HepG2 (cell line): ENCODE results near the gene MRPS14. TPM values are rescaled to one million over a fixed set of nuclear protein-coding genes. Genes with fewer than 3 reads are reported as not detected.

Experiments used
- ATAC-seq: fragments of 200-7000 bp; cut with Tn5 transposase; 3 replicates; pipeline ENCODE4 v1.9.1; 2020; ENCODE audit warnings: mild to moderate bottlenecking, moderate library complexity
- BruUV-seq: library from RNA; stranded (reverse); fragments of 400-500 nt; replicated peaks from 2 replicates; lab custom pipeline; 2021; lab: Mats Ljungman, UMichigan
- CTCF ChIA-PET: fragments of 300-600 bp; formaldehyde crosslinking; extraction: SDS; loops from one replicate; lab custom pipeline; 2021; ENCODE audit warnings: low total read pairs, inconsistent platforms, low intra/inter-chr PET ratio; lab: Yijun Ruan, JAX
- POLR2A ChIA-PET: fragments of 350-600 bp; sonication (Branson Sonifier 250); formaldehyde crosslinking; loops from one replicate; lab custom pipeline; 2020; ENCODE audit warnings: antibody characterized with exemption, inconsistent platforms; lab: Yijun Ruan, JAX
- DNase-seq: peaks from one replicate; pipeline ENCODE4 v3.0.0-alpha.2; 2015; ENCODE audit warnings: low spot score
- FAIRE-seq: peaks from 3 replicates; lab custom pipeline; 2011; peaks lifted over from hg19 to GRCh38; lab: Jason Lieb, UNC
- H2AFZ ChIP-seq: one replicate; pipeline ENCODE4 v1.6.1; 2011; ENCODE audit warnings: low read length, inconsistent platforms
- H3K27ac ChIP-seq: fragments of 300-600 bp; 3 replicates; pipeline ENCODE4 v1.8.0; 2011; ENCODE audit warnings: mixed run types, mild to moderate bottlenecking, mixed read lengths, low read length, inconsistent platforms; ENCODE audit not compliant: insufficient read depth; ENCODE audit errors: extremely low read length
- H3K27me3 ChIP-seq, 2 experiments: fragments of 200-600 bp in 1 of 2; 2 replicates in 1 of 2; 3 replicates in 1 of 2; pipeline versions ENCODE4 v1.6.0 to v1.8.0; 2011; ENCODE audit warnings: low read length in 2 of 2, mild to moderate bottlenecking in 2 of 2, moderate library complexity in 2 of 2, inconsistent platforms in 1 of 2; ENCODE audit not compliant: insufficient read depth in 2 of 2, control insufficient read depth in 1 of 2
- H3K36me3 ChIP-seq, 2 experiments: fragments of 200-600 bp in 1 of 2; replicated peaks in 1 of 2; 2 replicates in 1 of 2; 3 replicates in 1 of 2; pipeline versions ENCODE4 v1.5.1 to v1.8.0; 2011; ENCODE audit warnings: low read length in 2 of 2, inconsistent platforms in 1 of 2; ENCODE audit not compliant: insufficient read depth in 2 of 2, control insufficient read depth in 1 of 2
- H3K4me1 ChIP-seq: 2 replicates; pipeline ENCODE4 v1.5.1; 2012; ENCODE audit warnings: low read length, inconsistent platforms; ENCODE audit not compliant: insufficient read depth
- H3K4me2 ChIP-seq: 2 replicates; pipeline ENCODE4 v1.6.0; 2011; ENCODE audit warnings: low read depth, low read length, inconsistent platforms
- H3K4me3 ChIP-seq, 3 experiments: fragments of 200-600 bp in 1 of 3; sonication (generic), shearing (Covaris generic) in 1 of 3; replicated peaks in 1 of 3; 2 replicates each; pipeline ENCODE4 v1.5.1; 2011 to 2016; ENCODE audit warnings: low read length in 3 of 3, inconsistent platforms in 2 of 3, low read depth in 2 of 3, mild to moderate bottlenecking in 2 of 3, control low read depth in 1 of 3, mixed read lengths in 1 of 3; ENCODE audit not compliant: insufficient read depth in 1 of 3
- H3K79me2 ChIP-seq: one replicate; pipeline ENCODE4 v1.6.1; 2011; ENCODE audit warnings: low read length, inconsistent platforms; ENCODE audit not compliant: insufficient read depth
- H3K9ac ChIP-seq: 2 replicates; pipeline ENCODE4 v1.6.0; 2011; ENCODE audit warnings: mild to moderate bottlenecking, low read depth, low read length, inconsistent platforms; ENCODE audit not compliant: insufficient read depth
- H3K9me3 ChIP-seq: 2 replicates; pipeline ENCODE4 v1.5.1; 2012; ENCODE audit warnings: mild to moderate bottlenecking, low read length
- H4K20me1 ChIP-seq: 2 replicates; pipeline ENCODE4 v1.6.0; 2011; ENCODE audit warnings: inconsistent platforms, mild to moderate bottlenecking, low read length, moderate library complexity; ENCODE audit not compliant: insufficient read depth
- ATF7 ChIP-seq, 2 experiments: fragments of 450-650 bp in 1 of 2; sonication (generic) in 1 of 2; formaldehyde crosslinking in 1 of 2; IDR thresholded peaks; 2 replicates each; pipeline versions ENCODE4 v1.4.0 to v1.6.1; 2016 to 2020; ENCODE audit warnings: antibody characterized with exemption in 1 of 2, mild to moderate bottlenecking in 1 of 2, missing genetic modification reagents in 1 of 2
- CREB1 ChIP-seq, 2 experiments: fragments of 450-650 bp in 1 of 2; IDR thresholded peaks; 2 replicates each; pipeline ENCODE4 v1.6.1; 2016 to 2017; ENCODE audit warnings: control low read depth in 1 of 2, mild to moderate bottlenecking in 1 of 2, missing compliant biosample characterization in 1 of 2, missing genetic modification characterization in 1 of 2
- GPN1 ChIP-seq: sonication (generic); formaldehyde crosslinking; IDR thresholded peaks from 2 replicates; pipeline ENCODE4 v1.5.1; 2020; ENCODE audit warnings: missing genetic modification reagents, borderline replicate concordance
- XBP1 ChIP-seq: sonication (generic); formaldehyde crosslinking; IDR thresholded peaks from 2 replicates; pipeline ENCODE4 v1.5.0; 2020; ENCODE audit warnings: missing genetic modification reagents
- ZNF232 ChIP-seq: sonication (generic); formaldehyde crosslinking; IDR thresholded peaks from 2 replicates; pipeline ENCODE4 v1.4.0; 2020; ENCODE audit warnings: missing genetic modification reagents, borderline replicate concordance
- WGBS: methylation state at CpG from one replicate; pipeline ENCODE4 v1.1.6; 2017; ENCODE audit warnings: low lambda C conversion rate; 5-methylcytosine and 5-hydroxymethylcytosine counted together
- in situ Hi-C: cut with HindIII; loops from 2 replicates; pipeline ENCODE4 v1.10.0; 2017; ENCODE audit warnings: low pct_unique_long_range_greater_than_20kb; ENCODE audit not compliant: extremely low pct_ligation_motif_present
- intact Hi-C: fragments of 100-400 bp; cut with micrococcal nuclease; formaldehyde crosslinking; loops from one replicate; pipeline ENCODE4 v1.10.0; 2022; ENCODE audit not compliant: unreplicated experiment
- polyA plus RNA-seq, 8 experiments: library from polyadenylated mRNA; depleted of rRNA in 3 of 8; stranded (reverse) in 7 of 8; unstranded in 1 of 8; fragments of >200 nt; fragmentation: Illumina TruSeq in 4 of 8; extraction: Trizol in 4 of 8; gene quantifications; 2 replicates each; pipeline versions ENCODE4 v1.2.1 to v1.2.3, GENCODE V29; 2011 to 2016; ENCODE audit warnings: low read depth in 4 of 8, missing spikeins in 1 of 8, mixed read lengths in 1 of 8; ENCODE audit not compliant: insufficient read depth in 1 of 8
- total RNA-seq, 5 experiments: library from RNA; depleted of rRNA; stranded (reverse); fragments of >200 nt; fragmentation: Illumina TruSeq; extraction: Trizol; gene quantifications; 2 replicates each; pipeline ENCODE4 v1.2.3, GENCODE V29; 2016; ENCODE audit warnings: low read depth in 1 of 5
- TF ChIP-seq, protein P1 (sequence below): sonication (generic); formaldehyde crosslinking; IDR thresholded peaks from 2 replicates; pipeline ENCODE4 v1.5.0; 2020; ENCODE audit warnings: missing genetic modification reagents
- TF ChIP-seq, protein P2 (sequence below): sonication (generic); formaldehyde crosslinking; IDR thresholded peaks from 2 replicates; pipeline ENCODE4 v1.8.0; 2022; ENCODE audit warnings: missing genetic modification reagents, mild to moderate bottlenecking, inconsistent platforms, borderline replicate concordance

Gene MRPS14
- total and polyA plus RNA-seq, 2 of the 13 experiments (the other 11 are each of a cell fraction or from before 2014, with no cell fraction given): 36.6 to 43.2 TPM

DNA sequence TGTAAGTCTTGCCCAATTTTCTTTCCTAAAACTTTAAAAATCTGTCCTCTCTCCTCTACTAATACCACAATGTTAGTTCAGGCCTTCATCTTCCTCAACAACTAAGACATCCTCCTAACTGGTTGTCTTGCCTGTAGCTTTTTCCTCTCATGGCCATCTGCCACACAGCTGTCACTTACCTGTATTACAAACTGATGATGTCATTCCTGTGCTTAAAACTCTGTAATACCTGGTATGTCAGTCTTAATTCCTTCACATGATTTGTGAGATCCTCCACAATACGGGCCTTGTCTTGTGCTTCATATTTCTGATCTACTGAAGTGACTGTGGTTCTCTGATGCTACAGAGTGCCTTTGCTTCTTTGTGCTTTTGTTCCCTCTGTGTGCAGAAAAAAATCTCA, 9.8 kb downstream of the MRPS14 start:
- no peak for FAIRE-seq

More for the DNA sequence above, 9.8 kb downstream of the MRPS14 start:
- CTCF ChIA-PET: no interaction called here
- 92% methylated on average over 1 of the region's 1 CpG for WGBS
- Histone ChIP-seq H3K4me1 (no peaks in the 10 kb centered on the region), H3K9me3 (no peaks in the 10 kb centered on the region), H4K20me1 (no peaks in the 10 kb centered on the region; the same call in 1 of the 2 replicates)
- intact Hi-C loops: no loop called here
- TF ChIP-seq ATF7 (IDR thresholded peaks at IDR 0.05): peak; percentile 93
- TF ChIP-seq ATF7 (CRISPR knock-in tag; IDR thresholded peaks at IDR 0.05): no peak
- TF ChIP-seq GPN1 (CRISPR knock-in tag): no peak
- TF ChIP-seq, protein P1, sequence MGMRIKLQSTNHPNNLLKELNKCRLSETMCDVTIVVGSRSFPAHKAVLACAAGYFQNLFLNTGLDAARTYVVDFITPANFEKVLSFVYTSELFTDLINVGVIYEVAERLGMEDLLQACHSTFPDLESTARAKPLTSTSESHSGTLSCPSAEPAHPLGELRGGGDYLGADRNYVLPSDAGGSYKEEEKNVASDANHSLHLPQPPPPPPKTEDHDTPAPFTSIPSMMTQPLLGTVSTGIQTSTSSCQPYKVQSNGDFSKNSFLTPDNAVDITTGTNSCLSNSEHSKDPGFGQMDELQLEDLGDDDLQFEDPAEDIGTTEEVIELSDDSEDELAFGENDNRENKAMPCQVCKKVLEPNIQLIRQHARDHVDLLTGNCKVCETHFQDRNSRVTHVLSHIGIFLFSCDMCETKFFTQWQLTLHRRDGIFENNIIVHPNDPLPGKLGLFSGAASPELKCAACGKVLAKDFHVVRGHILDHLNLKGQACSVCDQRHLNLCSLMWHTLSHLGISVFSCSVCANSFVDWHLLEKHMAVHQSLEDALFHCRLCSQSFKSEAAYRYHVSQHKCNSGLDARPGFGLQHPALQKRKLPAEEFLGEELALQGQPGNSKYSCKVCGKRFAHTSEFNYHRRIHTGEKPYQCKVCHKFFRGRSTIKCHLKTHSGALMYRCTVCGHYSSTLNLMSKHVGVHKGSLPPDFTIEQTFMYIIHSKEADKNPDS (CRISPR knock-in tag): no peak
- no peak for TF ChIP-seq ZNF232
- 0 out of 2 replicates have a peak, but pooled peaks have one; percentile 68 for TF ChIP-seq CREB1 (IDR thresholded peaks at IDR 0.05)
- TF ChIP-seq CREB1 (CRISPR knock-in tag; IDR thresholded peaks at IDR 0.05): no peak
- no peak for TF ChIP-seq XBP1 (CRISPR knock-in tag)
- TF ChIP-seq, protein P2, sequence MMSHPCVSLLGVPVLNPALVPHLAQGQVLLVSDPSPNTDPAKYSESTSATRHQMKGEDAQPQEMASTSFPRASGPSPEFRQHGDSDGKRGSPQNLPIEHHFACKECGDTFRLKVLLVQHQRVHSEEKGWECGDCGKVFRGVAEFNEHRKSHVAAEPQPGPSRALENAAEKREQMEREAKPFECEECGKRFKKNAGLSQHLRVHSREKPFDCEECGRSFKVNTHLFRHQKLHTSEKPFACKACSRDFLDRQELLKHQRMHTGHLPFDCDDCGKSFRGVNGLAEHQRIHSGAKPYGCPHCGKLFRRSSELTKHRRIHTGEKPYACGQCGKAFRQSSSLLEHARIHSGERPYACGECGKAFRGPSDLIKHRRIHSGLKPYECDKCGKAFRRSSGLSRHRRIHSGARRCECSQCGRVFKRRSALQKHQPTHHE (CRISPR knock-in tag): no peak
- TF ChIP-seq, all 625 proteins: peak for 2
- H2AFZ ChIP-seq: no peak overlapping the region
- no peak overlapping the region for H3K4me3 ChIP-seq
- H3K4me2 ChIP-seq: no peak overlapping the region
- H3K27ac ChIP-seq: no peak overlapping the region
- no peak for DNase-seq
- no peak for ATAC-seq
- peaks cover 8 to 83% of the 10 kb centered on the region in 2 experiments for H3K36me3 ChIP-seq
- no peaks in the 10 kb centered on the region for H3K27me3 ChIP-seq
- H3K9ac ChIP-seq: no peak overlapping the region
- POLR2A ChIA-PET: interaction anchor here (1.3 to 2.5 kb wide), 3 partner anchors 10 to 14 kb away, joined by 5 to 10 read pairs (median 9); partner anchors contain the start of genes CACYBP and MRPS14
- TSS peak; percentile 21 for BruUV-seq
- in situ Hi-C loops: no loop called here
- no peaks in the 10 kb centered on the region for H3K79me2 ChIP-seq
